Measurements from ENCODE around the gene AQP3.
"Not testable (repeated sequence)": the region's sequence is repeated elsewhere in the genome, so short reads cannot be mapped to it uniquely, and the experiment has no call there.

AQP3 gene

GRCh38 chr9:33464045-33464636, 16.7 kb upstream of the AQP3 start:
- no peak for DNase-seq

DNA sequence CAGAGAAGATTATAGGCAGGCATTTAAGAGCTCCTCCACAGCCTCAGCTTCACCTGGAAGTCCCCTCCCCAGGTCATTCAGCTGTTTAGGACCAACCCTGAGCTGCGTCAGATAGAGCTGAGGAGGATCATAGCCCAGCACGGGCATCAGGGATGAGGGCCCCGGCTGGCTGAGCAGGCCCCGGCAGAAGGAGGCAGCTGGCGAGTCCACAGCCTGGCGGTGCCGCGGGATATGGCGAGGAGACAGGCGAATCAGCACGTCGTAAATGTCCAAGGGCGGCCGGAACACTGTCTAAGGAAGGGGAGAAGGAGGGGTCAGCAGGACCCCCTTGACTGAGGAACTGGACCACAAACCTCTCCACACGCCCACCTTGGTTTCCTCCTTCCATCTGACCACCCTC, 15.8 kb upstream of the AQP3 start:
- DNase-seq = no peak

DNA sequence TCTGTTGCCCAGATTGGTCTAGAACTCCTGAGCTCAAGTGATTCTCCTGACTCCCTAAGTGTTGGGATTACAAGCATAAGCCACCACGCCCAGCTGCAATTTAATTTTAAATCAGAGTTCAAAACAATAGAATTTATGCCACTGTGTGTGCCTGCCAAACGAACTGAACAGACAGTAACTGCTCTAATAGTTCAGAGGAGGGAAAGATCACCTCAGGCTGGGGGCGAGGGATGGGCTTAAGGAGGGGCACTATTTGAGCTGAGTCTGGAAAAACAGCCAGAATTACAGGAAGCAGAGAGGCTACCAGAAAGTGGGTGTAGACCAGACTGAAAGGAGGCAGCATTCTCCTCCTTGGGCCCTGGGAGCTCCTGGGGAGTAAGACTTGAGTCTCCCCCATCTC, 14.1 kb upstream of the AQP3 start:
- no peak for DNase-seq

- DNase-seq = no peak
Observed at GRCh38 chr9:33460854-33461253, 13.5 kb upstream of the AQP3 start.

DNA sequence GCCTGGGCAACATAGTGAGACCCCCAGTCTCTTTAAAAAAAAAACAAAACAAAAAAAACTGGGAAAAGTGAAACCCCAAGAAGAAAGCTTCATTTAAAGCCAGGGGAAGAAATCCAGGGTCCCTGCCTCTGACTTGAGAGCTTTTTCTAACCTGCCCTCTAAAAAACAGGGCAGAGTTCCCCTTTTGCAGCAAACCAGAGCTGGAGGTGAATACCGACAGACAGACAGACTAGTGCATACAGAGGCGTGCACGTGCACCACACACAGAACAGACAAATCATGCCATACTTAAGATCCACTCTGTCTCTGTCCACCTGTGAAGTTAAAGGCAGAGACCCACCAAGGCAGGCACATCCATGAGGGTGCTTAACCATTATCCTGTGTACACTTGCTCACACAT, 11.7 kb upstream of the AQP3 start:
- DNase-seq = no peak

GRCh38 chr9:33458444-33458843, 11.1 kb upstream of the AQP3 start:
- DNase-seq = peak; percentile 69

DNA sequence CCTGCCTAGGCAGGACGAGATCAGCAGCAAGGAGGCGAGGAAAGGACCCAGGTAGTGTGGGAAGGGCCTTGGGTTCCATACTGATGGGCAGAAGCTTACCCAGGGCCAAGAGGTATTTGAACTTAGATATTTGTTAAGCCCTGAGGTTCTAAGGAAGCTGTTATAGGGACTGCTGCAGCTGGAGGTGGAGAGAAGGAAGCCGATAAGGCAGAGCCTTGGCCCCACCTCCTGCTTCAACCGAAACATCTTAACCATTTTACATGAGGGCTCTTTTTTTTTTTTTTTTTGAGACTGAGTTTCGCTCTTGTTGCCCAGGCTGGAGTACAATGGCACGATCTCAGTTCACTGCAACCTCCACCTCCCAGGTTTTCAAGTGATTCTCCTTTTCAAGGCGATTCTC, 8.6 kb upstream of the AQP3 start:
- DNase-seq = no peak

- not testable (repeated sequence) for DNase-seq
Observed at GRCh38 chr9:33455456-33455855, 8.1 kb upstream of the AQP3 start.

- not testable (repeated sequence) for DNase-seq
Observed at GRCh38 chr9:33454661-33455026, 7.3 kb upstream of the AQP3 start.

DNA sequence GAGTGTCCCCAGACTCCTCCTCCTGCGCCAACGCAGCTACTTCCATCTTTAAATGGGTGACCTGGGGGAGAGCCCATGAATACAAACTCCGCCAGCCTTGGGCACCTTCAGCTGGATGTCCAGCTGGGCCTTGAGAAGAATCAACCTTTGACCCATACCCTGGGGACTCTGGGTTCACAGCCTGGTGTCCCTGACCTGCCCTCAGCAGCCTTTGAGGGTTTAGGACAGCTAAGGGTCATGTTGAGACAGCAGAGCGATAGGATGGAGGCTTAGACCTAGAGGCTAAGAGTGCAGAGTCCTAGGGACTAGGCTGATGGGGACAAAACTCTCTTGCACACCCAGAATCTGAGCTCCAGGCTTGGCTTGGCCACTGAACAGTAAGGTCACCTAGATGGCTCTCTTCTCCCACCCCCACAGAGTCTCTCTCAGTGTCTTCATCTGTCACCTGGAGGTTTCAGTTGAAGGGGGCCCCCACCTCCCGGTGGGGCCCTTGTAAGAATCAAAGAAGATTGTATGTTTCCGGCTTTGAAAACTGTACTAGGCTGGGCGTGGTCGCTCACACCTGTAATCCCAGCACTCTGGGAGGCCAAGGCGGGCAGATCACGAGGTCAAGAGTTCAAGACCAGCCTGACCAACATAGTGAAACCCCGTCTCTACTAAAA, 6.7 kb upstream of the AQP3 start:
- no peak for DNase-seq

DNA sequence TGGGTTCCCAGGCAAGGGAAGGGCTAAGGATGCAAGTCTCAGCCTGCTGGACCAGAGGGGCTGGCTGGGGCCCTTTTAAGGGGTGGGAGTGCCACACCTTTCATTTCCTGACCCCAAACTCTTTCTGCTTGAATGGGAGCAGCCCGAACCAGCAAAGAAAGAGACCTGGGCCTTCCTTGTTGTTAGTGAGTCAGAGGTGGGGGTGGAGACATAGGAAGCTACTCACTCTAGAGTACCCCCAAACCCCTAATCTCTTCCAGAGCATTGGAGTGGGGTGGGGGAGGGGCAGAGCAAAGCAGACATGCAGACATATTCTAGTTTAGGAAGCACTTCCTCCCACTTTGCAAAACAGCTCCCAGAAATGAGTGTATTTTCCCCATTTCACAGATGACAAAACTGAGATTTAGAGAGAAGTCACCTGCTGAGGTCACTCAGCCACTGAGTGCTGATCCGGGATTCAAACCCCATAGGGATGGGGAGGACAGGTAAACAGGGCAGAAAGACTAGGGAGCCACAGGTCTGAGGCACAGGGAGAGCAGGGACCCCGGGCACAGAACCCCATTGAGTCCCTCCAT, 6.0 kb upstream of the AQP3 start:
- no peak for DNase-seq

- DNase-seq = peak; percentile 23
Observed at GRCh38 chr9:33452828-33453271, 5.5 kb upstream of the AQP3 start.

- DNase-seq = no peak
Observed at GRCh38 chr9:33450621-33451146, 3.3 kb upstream of the AQP3 start.

GRCh38 chr9:33449715-33450114, 2.3 kb upstream of the AQP3 start:
- DNase-seq = no peak

GRCh38 chr9:33447799-33448553, 583 bp upstream of the AQP3 start:
- no peak for DNase-seq

DNA sequence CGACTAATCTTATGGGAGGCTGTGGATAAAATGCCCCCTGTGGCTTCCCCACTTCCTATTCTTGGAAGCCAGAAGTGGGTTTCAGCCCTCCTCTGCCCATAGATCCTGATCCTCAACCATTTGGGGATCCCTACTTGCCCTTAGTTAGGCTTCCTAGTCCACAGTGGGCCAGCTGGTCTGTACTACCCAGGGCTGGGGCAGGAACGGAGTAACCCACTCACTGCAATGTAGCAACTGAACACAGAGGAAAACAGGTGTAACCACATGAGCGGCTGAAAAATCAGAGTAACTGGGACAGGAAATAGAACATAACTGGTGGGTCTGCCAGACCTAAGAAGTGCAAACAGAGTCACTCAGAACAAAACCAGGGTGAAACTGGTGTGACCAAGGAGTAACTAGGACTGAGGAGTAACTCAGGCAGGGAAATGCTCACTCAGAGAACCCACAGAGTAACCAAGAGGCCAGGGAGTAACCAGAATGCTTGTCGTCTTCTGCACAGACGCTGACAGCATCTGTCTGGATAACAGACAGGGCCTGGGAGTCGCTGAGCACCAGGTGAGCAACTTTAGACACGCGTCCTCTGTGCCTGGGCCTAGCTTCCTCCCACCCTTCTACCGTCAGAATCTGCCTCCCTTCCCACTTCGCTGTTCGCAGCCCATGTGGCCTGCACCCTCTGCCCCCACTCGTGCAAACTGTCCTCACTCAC, 1.0 kb downstream of the AQP3 start:
- DNase-seq = peak; percentile 49

- DNase-seq = peak; percentile 21
Observed at GRCh38 chr9:33445389-33446239, 1.8 kb downstream of the AQP3 start.

- no peak for DNase-seq
Observed at GRCh38 chr9:33443464-33444154, 3.8 kb downstream of the AQP3 start.

DNA sequence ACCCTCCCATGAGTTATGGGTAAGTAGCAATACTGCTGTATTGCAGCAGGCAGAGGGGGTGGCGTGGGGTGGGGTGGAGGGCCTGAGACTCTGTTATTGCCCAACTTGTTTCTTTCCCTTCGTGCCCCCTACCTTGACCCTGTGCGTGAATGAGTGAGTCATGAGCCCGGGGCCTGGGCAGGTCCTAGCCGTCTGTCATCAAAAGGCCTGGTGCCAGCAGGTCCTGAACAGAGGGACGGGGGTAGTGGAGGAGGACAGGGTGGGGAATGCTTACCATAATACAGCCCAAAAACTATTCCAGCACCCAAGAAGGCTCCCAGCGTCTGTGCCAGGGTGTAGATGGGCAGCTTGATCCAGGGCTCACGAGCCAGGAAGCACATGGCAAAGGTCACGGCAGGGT, 4.3 kb downstream of the AQP3 start:
- no peak for DNase-seq

GRCh38 chr9:33442125-33442524, 5.3 kb downstream of the AQP3 start:
- no peak for DNase-seq

GRCh38 chr9:33440609-33441008, 6.8 kb downstream of the AQP3 start:
- no peak for DNase-seq
